ENCODE results near the gene TMEM126B. TPM values are rescaled to one million over a fixed set of nuclear protein-coding genes. Genes with fewer than 3 reads are reported as not detected.

Gene TMEM126B
- total RNA-seq, 1 donor from 2014 or later: 36.4 TPM

- H3K4me3 Mint-ChIP-seq (ENCODE audit: low read depth): no peak overlapping the region
- H3K27me3 Mint-ChIP-seq: no peaks in the 10 kb centered on the region
- H3K36me3 Mint-ChIP-seq (ENCODE audit: insufficient read depth): peaks cover 7% of the 10 kb centered on the region
- no peak for DNase-seq (ENCODE audit: low spot score, unreplicated experiment)
- no peaks in the 10 kb centered on the region for H3K4me1 Mint-ChIP-seq (ENCODE audit: low read depth)
- H3K9me3 Mint-ChIP-seq (ENCODE audit: low read depth): no peaks in the 10 kb centered on the region
- H3K27ac Mint-ChIP-seq: no peak overlapping the region
- no peak for TF ChIP-seq CTCF (IDR thresholded peaks at IDR 0.05; ENCODE audit: unreplicated experiment)
Measured at GRCh38 chr11:85634747-85635146, 6.4 kb downstream of the TMEM126B start.

- Mint-ChIP-seq H3K4me3 (ENCODE audit: low read depth) (no peak overlapping the region), H3K9me3 (ENCODE audit: low read depth) (no peaks in the 10 kb centered on the region), H3K4me1 (ENCODE audit: low read depth) (peaks cover 9% of the 10 kb centered on the region), H3K27me3 (peaks cover 14% of the 10 kb centered on the region), H3K36me3 (ENCODE audit: insufficient read depth) (no peaks in the 10 kb centered on the region), H3K27ac (no peak overlapping the region)
- no peak for DNase-seq (ENCODE audit: low spot score, unreplicated experiment)
- TF ChIP-seq CTCF (IDR thresholded peaks at IDR 0.05; ENCODE audit: unreplicated experiment): no peak
Measured at GRCh38 chr11:85643191-85643614, 14.8 kb downstream of the TMEM126B start.

DNA sequence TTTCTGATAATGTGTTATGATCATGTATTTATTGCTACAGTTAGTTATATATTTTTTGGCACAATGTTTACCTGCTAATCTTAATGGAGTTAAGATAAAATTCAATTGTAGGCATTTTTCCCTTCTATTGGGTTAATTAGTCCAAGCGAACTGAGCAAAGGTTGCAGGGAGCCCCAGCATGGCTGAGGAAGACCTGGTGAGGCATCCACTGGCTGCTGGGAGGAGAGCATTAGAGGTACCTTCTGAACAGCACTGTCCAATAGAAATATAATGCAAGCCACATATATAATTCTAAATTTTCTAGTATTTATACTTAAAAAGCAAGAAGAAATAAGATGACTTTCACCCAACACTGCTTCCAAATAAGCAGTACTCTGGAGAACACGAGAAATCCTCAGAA lies 18.7 kb downstream of the TMEM126B start:
- Mint-ChIP-seq H3K27ac (peak overlapping the region; percentile 98), H3K4me3 (ENCODE audit: low read depth) (peak overlapping the region; percentile 96), H3K4me1 (ENCODE audit: low read depth) (peaks cover 16% of the 10 kb centered on the region), H3K36me3 (ENCODE audit: insufficient read depth) (peaks cover 3% of the 10 kb centered on the region), H3K9me3 (ENCODE audit: low read depth) (no peaks in the 10 kb centered on the region), H3K27me3 (peaks cover 12% of the 10 kb centered on the region)
- no peak for DNase-seq (ENCODE audit: low spot score, unreplicated experiment)
- TF ChIP-seq CTCF (IDR thresholded peaks at IDR 0.05; ENCODE audit: unreplicated experiment): no peak

- Mint-ChIP-seq H3K4me1 (ENCODE audit: low read depth) (peaks cover 16% of the 10 kb centered on the region), H3K9me3 (ENCODE audit: low read depth) (no peaks in the 10 kb centered on the region), H3K27ac (peak within 1 kb of the TSS; percentile 98), H3K36me3 (ENCODE audit: insufficient read depth) (peaks cover 3% of the 10 kb centered on the region), H3K4me3 (ENCODE audit: low read depth) (peak within 1 kb of the TSS; percentile 96), H3K27me3 (peaks cover 8% of the 10 kb centered on the region)
- TF ChIP-seq CTCF (IDR thresholded peaks at IDR 0.05; ENCODE audit: unreplicated experiment): no peak
- peak; percentile 83 for DNase-seq (ENCODE audit: low spot score, unreplicated experiment)
Measured at GRCh38 chr11:85647604-85648299, 19.4 kb downstream of the TMEM126B start, which contains the start of gene TMEM126A. Gene TMEM126A (plus strand): TSS chr11:85647967. CDS start chr11:85650256, 2,289 bp downstream.

DNA sequence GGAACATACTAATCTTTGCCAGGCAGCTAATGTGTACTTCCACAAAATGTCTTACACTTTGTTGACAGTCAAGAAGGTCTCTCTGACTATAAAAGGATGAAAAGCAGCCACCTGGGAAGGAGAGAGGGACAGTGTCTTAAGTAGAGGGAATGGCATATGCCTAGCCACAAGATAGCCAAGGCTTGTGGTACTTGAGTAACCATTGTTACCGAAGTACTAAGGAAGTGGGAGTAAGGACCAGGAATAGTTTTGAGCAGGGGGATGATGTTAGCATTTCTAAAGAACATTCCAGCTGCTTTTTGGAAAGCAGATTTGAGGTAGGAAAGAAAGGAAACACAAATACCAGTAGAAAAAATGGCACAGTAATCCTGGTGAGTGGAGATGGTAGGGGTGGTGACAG lies 22.7 kb downstream of the TMEM126B start:
- DNase-seq (ENCODE audit: low spot score, unreplicated experiment): no peak
- Mint-ChIP-seq H3K4me3 (ENCODE audit: low read depth) (no peak overlapping the region), H3K36me3 (ENCODE audit: insufficient read depth) (peaks cover 3% of the 10 kb centered on the region), H3K27me3 (no peaks in the 10 kb centered on the region), H3K4me1 (ENCODE audit: low read depth) (peaks cover 16% of the 10 kb centered on the region), H3K27ac (no peak overlapping the region), H3K9me3 (ENCODE audit: low read depth) (no peaks in the 10 kb centered on the region)
- TF ChIP-seq CTCF (IDR thresholded peaks at IDR 0.05; ENCODE audit: unreplicated experiment): no peak

All from progenitor cell of endocrine pancreas (in vitro differentiated cells).